Measurements from ENCODE around the gene ZNF831.

Gene ZNF831

GRCh38 chr20:59182401-59183044 lies 18.9 kb downstream of the ZNF831 start:
- DNase-seq: no peak

GRCh38 chr20:59183751-59184150 lies 20.1 kb downstream of the ZNF831 start:
- DNase-seq: no peak

- no peak for DNase-seq
Measured at GRCh38 chr20:59184880-59185447, 21.3 kb downstream of the ZNF831 start.

- DNase-seq: no peak
Measured at GRCh38 chr20:59185809-59186208, 22.2 kb downstream of the ZNF831 start.

GRCh38 chr20:59190466-59190865 lies 26.8 kb downstream of the ZNF831 start:
- no peak for DNase-seq

GRCh38 chr20:59191036-59191755 lies 27.6 kb downstream of the ZNF831 start:
- DNase-seq: no peak

GRCh38 chr20:59191756-59192532 lies 28.3 kb downstream of the ZNF831 start:
- DNase-seq: no peak

GRCh38 chr20:59192533-59192896 lies 28.9 kb downstream of the ZNF831 start:
- no peak for DNase-seq

- DNase-seq: no peak
Measured at GRCh38 chr20:59193325-59193724, 29.7 kb downstream of the ZNF831 start.

- DNase-seq: no peak
Measured at GRCh38 chr20:59194023-59194935, 30.7 kb downstream of the ZNF831 start.

GRCh38 chr20:59195316-59195993 lies 31.8 kb downstream of the ZNF831 start:
- DNase-seq: no peak

GRCh38 chr20:59204165-59204894 lies 40.7 kb downstream of the ZNF831 start:
- DNase-seq: no peak

GRCh38 chr20:59205044-59205443 lies 41.4 kb downstream of the ZNF831 start:
- no peak for DNase-seq

- no peak for DNase-seq
Measured at GRCh38 chr20:59207235-59207634, 43.6 kb downstream of the ZNF831 start.

- DNase-seq: peak; percentile 85
Measured at GRCh38 chr20:59207742-59208357, 44.2 kb downstream of the ZNF831 start.

- DNase-seq: no peak
Measured at GRCh38 chr20:59210186-59210585, 46.6 kb downstream of the ZNF831 start.

GRCh38 chr20:59211208-59211765 lies 47.7 kb downstream of the ZNF831 start:
- DNase-seq: no peak

- no peak for DNase-seq
Measured at GRCh38 chr20:59214073-59214472, 50.5 kb downstream of the ZNF831 start.

- DNase-seq: no peak
Measured at GRCh38 chr20:59214606-59215547, 51.3 kb downstream of the ZNF831 start.
